HPDE6-E6E7 (cell line): ENCODE results near the gene APBB3.

Experiments used
- DNase-seq: peaks from one replicate; pipeline ENCODE4 v3.0.0; 2011; ENCODE audit warnings: missing footprints; ENCODE audit errors: extremely low spot score

APBB3 gene

GRCh38 chr5:140553657-140554056 is 10.7 kb downstream of the APBB3 start:
- DNase-seq: no peak

GRCh38 chr5:140551872-140552271 is 12.5 kb downstream of the APBB3 start:
- DNase-seq: no peak

GRCh38 chr5:140550147-140551079 is 14.0 kb downstream of the APBB3 start:
- no peak for DNase-seq

- no peak for DNase-seq
Observed at GRCh38 chr5:140549237-140550144, 14.9 kb downstream of the APBB3 start.

GRCh38 chr5:140548791-140549190 is 15.6 kb downstream of the APBB3 start:
- no peak for DNase-seq

GRCh38 chr5:140548300-140548688 is 16.1 kb downstream of the APBB3 start:
- no peak for DNase-seq

- peak; percentile 97 for DNase-seq
Observed at GRCh38 chr5:140547508-140548299, 16.7 kb downstream of the APBB3 start, which contains the start of gene EIF4EBP3. Gene EIF4EBP3 (plus strand): TSS chr5:140547662. CDS start chr5:140547738, 76 bp downstream.

- DNase-seq: no peak
Observed at GRCh38 chr5:140546851-140547507, 17.4 kb downstream of the APBB3 start.

GRCh38 chr5:140545606-140546005 is 18.8 kb downstream of the APBB3 start:
- no peak for DNase-seq

GRCh38 chr5:140544986-140545385 is 19.4 kb downstream of the APBB3 start:
- DNase-seq: no peak

GRCh38 chr5:140542972-140543371 is 21.4 kb downstream of the APBB3 start:
- DNase-seq: no peak

GRCh38 chr5:140540227-140540626 is 24.2 kb downstream of the APBB3 start:
- DNase-seq: no peak

GRCh38 chr5:140524003-140524402 is 40.4 kb downstream of the APBB3 start:
- no peak for DNase-seq

GRCh38 chr5:140513124-140513523 is 51.3 kb downstream of the APBB3 start:
- no peak for DNase-seq

- no peak for DNase-seq
Observed at GRCh38 chr5:140509898-140510297, 54.5 kb downstream of the APBB3 start.
